Mesodermal cell (in vitro differentiated cells): Measurements from ENCODE around the gene BICD1.
"Not testable (repeated sequence)": the region's sequence is repeated elsewhere in the genome, so short reads cannot be mapped to it uniquely, and the experiment has no call there.

Experiments
- H3K27ac ChIP-seq: 2 replicates; pipeline ENCODE4 v1.7.0; 2013; ENCODE audit warnings: mild to moderate bottlenecking, low read depth, low read length, moderate library complexity; ENCODE audit not compliant: severe bottlenecking
- H3K36me3 ChIP-seq: 2 replicates; pipeline ENCODE4 v1.7.1; 2013; ENCODE audit warnings: mild to moderate bottlenecking, low read length, moderate library complexity; ENCODE audit not compliant: control insufficient read depth, insufficient read depth
- H3K4me1 ChIP-seq: one replicate; pipeline ENCODE4 v1.7.1; 2013; ENCODE audit warnings: mild to moderate bottlenecking, low read length; ENCODE audit not compliant: insufficient read depth, control insufficient read depth, poor library complexity, severe bottlenecking
- H3K4me3 ChIP-seq: 2 replicates; pipeline ENCODE4 v1.7.0; 2013; ENCODE audit warnings: low read length, control low read depth, mild to moderate bottlenecking; ENCODE audit not compliant: insufficient read depth, poor library complexity, severe bottlenecking; ENCODE audit errors: extremely low read depth
- H3K9me3 ChIP-seq: 2 replicates; pipeline ENCODE4 v1.7.1; 2013; ENCODE audit warnings: mild to moderate bottlenecking, low read length, moderate library complexity; ENCODE audit not compliant: control insufficient read depth
- WGBS, 2 experiments: methylation state at CpG; one replicate each; pipeline ENCODE4 v1.1.5; 2013; ENCODE audit warnings: missing lambda C conversion rate in 2 of 2; ENCODE audit not compliant: insufficient coverage in 2 of 2; 5-methylcytosine and 5-hydroxymethylcytosine counted together

The BICD1 gene

GRCh38 chr12:32080435-32080834 is 26.2 kb upstream of the BICD1 start:
- H3K36me3 ChIP-seq, result no peaks in the 10 kb centered on the region
- no peaks in the 10 kb centered on the region for H3K9me3 ChIP-seq
- no peak overlapping the region for H3K27ac ChIP-seq
- peaks cover 2% of the 10 kb centered on the region for H3K4me1 ChIP-seq
- H3K4me3 ChIP-seq, result no peak overlapping the region
- 44% methylated on average over 2 of the region's 3 CpGs; no CpG with 5 or more reads in 1 of the 2 experiments for WGBS, 2 experiments

GRCh38 chr12:32083489-32083888 is 23.2 kb upstream of the BICD1 start:
- Histone ChIP-seq H3K4me1 (peaks cover 2% of the 10 kb centered on the region), H3K36me3 (no peaks in the 10 kb centered on the region), H3K4me3 (no peak overlapping the region), H3K27ac (no peak overlapping the region), H3K9me3 (no peaks in the 10 kb centered on the region)
- 92 to 97% methylated on average over 2 to 4 of the region's 5 CpGs for WGBS, 2 experiments

- Histone ChIP-seq H3K4me1 (peaks cover 2% of the 10 kb centered on the region), H3K4me3 (no peak overlapping the region), H3K36me3 (no peaks in the 10 kb centered on the region), H3K9me3 (no peaks in the 10 kb centered on the region), H3K27ac (no peak overlapping the region)
- WGBS, 2 experiments, result 89 to 91% methylated on average over 6 to 7 of the region's 9 CpGs
These were observed 22.5 kb upstream of the BICD1 start for GRCh38 chr12:32084017-32084688.

GRCh38 chr12:32084753-32085152 is 21.9 kb upstream of the BICD1 start:
- Histone ChIP-seq H3K9me3 (no peaks in the 10 kb centered on the region), H3K27ac (no peak overlapping the region), H3K36me3 (no peaks in the 10 kb centered on the region), H3K4me1 (peaks cover 2% of the 10 kb centered on the region), H3K4me3 (no peak overlapping the region)
- 100% methylated on average over 1 of the region's 3 CpGs for WGBS, 2 experiments

GRCh38 chr12:32087306-32087705 is 19.3 kb upstream of the BICD1 start:
- Histone ChIP-seq H3K9me3 (no peaks in the 10 kb centered on the region), H3K27ac (no peak overlapping the region), H3K4me3 (no peak overlapping the region), H3K4me1 (no peaks in the 10 kb centered on the region), H3K36me3 (no peaks in the 10 kb centered on the region)
- 57% methylated on average over 1 of the region's 5 CpGs; no CpG with 5 or more reads in 1 of the 2 experiments for whole genome bisulfite sequencing, 2 experiments

GRCh38 chr12:32089156-32089555 is 17.5 kb upstream of the BICD1 start:
- Histone ChIP-seq H3K27ac (no peak overlapping the region), H3K4me1 (no peaks in the 10 kb centered on the region), H3K36me3 (no peaks in the 10 kb centered on the region), H3K9me3 (no peaks in the 10 kb centered on the region), H3K4me3 (no peak overlapping the region)
- WGBS, 2 experiments, result 100% methylated on average over 3 of the region's 5 CpGs; no CpG with 5 or more reads in 1 of the 2 experiments

GRCh38 chr12:32089586-32089985 is 17.1 kb upstream of the BICD1 start:
- WGBS, 2 experiments, result 58 to 75% methylated on average over 3 of the region's 3 CpGs
- H3K4me3 ChIP-seq, result no peak overlapping the region
- no peaks in the 10 kb centered on the region for H3K9me3 ChIP-seq
- H3K27ac ChIP-seq, result no peak overlapping the region
- H3K36me3 ChIP-seq, result no peaks in the 10 kb centered on the region
- H3K4me1 ChIP-seq, result no peaks in the 10 kb centered on the region

- H3K4me1 ChIP-seq, result no peaks in the 10 kb centered on the region
- WGBS, 2 experiments, result no CpG with 5 or more reads among the region's 1 CpG
- no peaks in the 10 kb centered on the region for H3K36me3 ChIP-seq
- no peak overlapping the region for H3K27ac ChIP-seq
- H3K9me3 ChIP-seq, result no peaks in the 10 kb centered on the region
- H3K4me3 ChIP-seq, result no peak overlapping the region
These were observed 15.0 kb upstream of the BICD1 start for GRCh38 chr12:32091696-32092095.

- Histone ChIP-seq H3K9me3 (no peaks in the 10 kb centered on the region), H3K4me1 (no peaks in the 10 kb centered on the region), H3K27ac (no peak overlapping the region), H3K4me3 (no peak overlapping the region), H3K36me3 (no peaks in the 10 kb centered on the region)
- 80 to 100% methylated on average over 2 of the region's 4 CpGs for WGBS, 2 experiments
These were observed 8.5 kb upstream of the BICD1 start for GRCh38 chr12:32098112-32098511.

GRCh38 chr12:32099275-32099674 is 7.4 kb upstream of the BICD1 start:
- not testable (repeated sequence) for H3K4me1 ChIP-seq, H3K4me3 ChIP-seq, H3K27ac ChIP-seq, H3K36me3 ChIP-seq, H3K9me3 ChIP-seq
- no CpG with 5 or more reads among the region's 1 CpG for WGBS, 2 experiments

- H3K27ac ChIP-seq, result no peak overlapping the region
- no peaks in the 10 kb centered on the region for H3K4me1 ChIP-seq
- no peak overlapping the region for H3K4me3 ChIP-seq
- WGBS, 2 experiments, result 80% methylated on average over 1 of the region's 4 CpGs; no CpG with 5 or more reads in 1 of the 2 experiments
- no peaks in the 10 kb centered on the region for H3K9me3 ChIP-seq
- no peaks in the 10 kb centered on the region for H3K36me3 ChIP-seq
These were observed 6.3 kb upstream of the BICD1 start for GRCh38 chr12:32100361-32100760.
